K562 (cell line): ENCODE results near the gene TRDN. TPM values are rescaled to one million over a fixed set of nuclear protein-coding genes. Genes with fewer than 3 reads are reported as not detected.
A peak's percentile ranks its signal among the peaks of the same experiment; 100 is the strongest.

Source experiments
- ATAC-seq: fragments of 200-7000 bp; cut with Tn5 transposase; 3 replicates; pipeline ENCODE4 v1.9.1; 2020; ENCODE audit warnings: moderate library complexity
- BruUV-seq: library from RNA; stranded (reverse); fragments of 400-500 nt; replicated peaks from 2 replicates; lab custom pipeline; 2021; lab: Mats Ljungman, UMichigan
- CTCF ChIA-PET: fragments of 300-600 bp; formaldehyde crosslinking; extraction: SDS; loops from one replicate; lab custom pipeline; 2021; ENCODE audit warnings: low intra/inter-chr PET ratio; lab: Yijun Ruan, JAX
- POLR2A ChIA-PET: fragments of 300-600, 350-650 bp; sonication (Branson Sonifier 250); formaldehyde crosslinking; extraction: SDS; loops from one replicate; lab custom pipeline; 2021; ENCODE audit warnings: antibody characterized with exemption, inconsistent platforms; lab: Yijun Ruan, JAX
- DNase-seq, 4 experiments: peaks; one replicate each; pipeline versions ENCODE4 v3.0.0 to v3.0.0-alpha.2; 2011 to 2018; ENCODE audit warnings: low spot score in 3 of 4, mixed read lengths in 3 of 4; ENCODE audit errors: extremely low read depth in 1 of 4
- FAIRE-seq: peaks from 2 replicates; lab custom pipeline; 2011; peaks lifted over from hg19 to GRCh38; lab: Jason Lieb, UNC
- H2AFZ ChIP-seq: 2 replicates; pipeline ENCODE4 v1.6.0; 2011; ENCODE audit warnings: low read depth, low read length, control low read depth, inconsistent platforms
- H3K27ac ChIP-seq: fragments of 200-600 bp; 3 replicates; pipeline ENCODE4 v1.8.0; 2011; ENCODE audit warnings: low read depth, mild to moderate bottlenecking, control low read depth, inconsistent platforms, low read length, moderate library complexity, mixed read lengths; ENCODE audit errors: extremely low read depth
- H3K27me3 ChIP-seq, 2 experiments: fragments of 300-600 bp in 1 of 2; 2 replicates in 1 of 2; 3 replicates in 1 of 2; pipeline versions ENCODE4 v1.6.0 to v1.8.0; 2011; ENCODE audit warnings: inconsistent platforms in 2 of 2, low read length in 2 of 2, mild to moderate bottlenecking in 1 of 2, mixed read lengths in 1 of 2, moderate library complexity in 1 of 2; ENCODE audit not compliant: control insufficient read depth in 2 of 2, insufficient read depth in 2 of 2
- H3K36me3 ChIP-seq: fragments of 300-600 bp; 3 replicates; pipeline ENCODE4 v1.8.0; 2011; ENCODE audit warnings: mild to moderate bottlenecking, low read length, inconsistent platforms; ENCODE audit not compliant: control insufficient read depth, insufficient read depth
- H3K4me1 ChIP-seq, 2 experiments: fragments of 200-600 bp in 1 of 2; replicated peaks in 1 of 2; 2 replicates in 1 of 2; 3 replicates in 1 of 2; pipeline versions ENCODE4 v1.5.1 to v1.8.0; 2011; ENCODE audit warnings: inconsistent platforms in 2 of 2, low read length in 2 of 2, mild to moderate bottlenecking in 1 of 2, mixed read lengths in 1 of 2, moderate library complexity in 1 of 2; ENCODE audit not compliant: control insufficient read depth in 2 of 2, insufficient read depth in 2 of 2
- H3K4me2 ChIP-seq: 2 replicates; pipeline ENCODE4 v1.6.1; 2011; ENCODE audit warnings: low read length, control low read depth, inconsistent platforms, mixed read lengths; ENCODE audit not compliant: insufficient read depth
- H3K4me3 ChIP-seq: fragments of 200-600 bp; sonication (generic), shearing (Covaris generic); 2 replicates; pipeline ENCODE4 v1.5.1; 2016; ENCODE audit warnings: control low read depth, inconsistent platforms
- H3K79me2 ChIP-seq: fragments of 200-600 bp; 3 replicates; pipeline ENCODE4 v1.8.0; 2011; ENCODE audit warnings: low read length, inconsistent platforms; ENCODE audit not compliant: control insufficient read depth, insufficient read depth
- H3K9ac ChIP-seq, 2 experiments: 2 replicates each; pipeline versions ENCODE4 v1.6.0 to v1.6.1; 2011; ENCODE audit warnings: low read depth in 2 of 2, low read length in 2 of 2, control low read depth in 1 of 2, inconsistent platforms in 1 of 2, mild to moderate bottlenecking in 1 of 2, mixed read lengths in 1 of 2; ENCODE audit not compliant: insufficient read depth in 1 of 2
- H3K9me1 ChIP-seq: one replicate; pipeline ENCODE4 v1.6.0; 2011; ENCODE audit warnings: inconsistent platforms, mild to moderate bottlenecking, low read length, moderate library complexity; ENCODE audit not compliant: control insufficient read depth, insufficient read depth
- H3K9me3 ChIP-seq: replicated peaks from 2 replicates; pipeline ENCODE4 v1.5.1; 2011; ENCODE audit warnings: low read depth, low read length, inconsistent platforms; ENCODE audit not compliant: control insufficient read depth, insufficient read depth
- H4K20me1 ChIP-seq: replicated peaks from 2 replicates; pipeline ENCODE4 v1.6.1; 2011; ENCODE audit warnings: low read length, inconsistent platforms, mixed read lengths; ENCODE audit not compliant: control insufficient read depth, insufficient read depth
- FOXO4 ChIP-seq: fragments of 450-650 bp; formaldehyde crosslinking; IDR thresholded peaks from 2 replicates; pipeline ENCODE4 v1.4.0; 2020; ENCODE audit warnings: mild to moderate bottlenecking, moderate library complexity
- MEIS2 ChIP-seq: fragments of 450-650 bp; IDR thresholded peaks from 2 replicates; pipeline ENCODE4 v1.6.1; 2014; ENCODE audit warnings: mild to moderate bottlenecking; ENCODE audit not compliant: partially characterized antibody
- RBM39 ChIP-seq: fragments of 200-400 bp; formaldehyde crosslinking; optimal IDR thresholded peaks from 2 replicates; pipeline ENCODE3; 2018; ENCODE audit warnings: low read depth, low read length
- WGBS: fragments of 100-300 bp; shearing (Covaris generic); methylation state at CpG from one replicate; pipeline ENCODE4 v1.1.6; 2016; ENCODE audit warnings: low coverage, mixed read lengths; ENCODE audit not compliant: insufficient coverage; ENCODE audit errors: missing lambda C conversion rate; 5-methylcytosine and 5-hydroxymethylcytosine counted together
- in situ Hi-C: fragments of 300-500 bp; cut with MboI; formaldehyde crosslinking; loops from 4 replicates; pipeline ENCODE4 v1.15.0; 2018; ENCODE audit warnings: inconsistent platforms, mixed read lengths
- intact Hi-C: fragments of 100-400 bp; cut with micrococcal nuclease; formaldehyde crosslinking; loops from 2 replicates; pipeline ENCODE4 v1.14.2; 2022
- polyA plus RNA-seq, 8 experiments: library from polyadenylated mRNA; depleted of rRNA in 4 of 8; stranded (reverse) in 5 of 8; unstranded in 3 of 8; fragments of >200 nt; fragmentation: Nextera tagmentation in 2 of 8; fragmentation: Illumina TruSeq in 1 of 8; extraction: Ambion mirVana in 2 of 8; extraction: Trizol in 1 of 8; gene quantifications; 2 replicates each; pipeline versions ENCODE4 v1.2.1 to v1.2.3, GENCODE V29; 2011 to 2014; ENCODE audit warnings: inconsistent platforms in 1 of 8, missing spikeins in 1 of 8
- total RNA-seq, 7 experiments: library from RNA; depleted of rRNA in 6 of 7; stranded (reverse); fragments of >200 nt in 6 of 7; fragmentation: Illumina TruSeq in 2 of 7; extraction: Trizol in 2 of 7; gene quantifications; 2 replicates each; pipeline versions ENCODE4 v1.2.1 to v1.2.3, GENCODE V29; 2011 to 2021; ENCODE audit warnings: low replicate concordance in 1 of 7
- TF ChIP-seq, protein P1 (sequence below): sonication (generic); formaldehyde crosslinking; IDR thresholded peaks from 2 replicates; pipeline ENCODE4 v1.8.0; 2022; ENCODE audit warnings: missing genetic modification reagents, mild to moderate bottlenecking, borderline replicate concordance
- TF ChIP-seq, protein P2 (sequence below), 2 experiments: IDR thresholded peaks in 1 of 2; conservative IDR thresholded peaks in 1 of 2; 2 replicates each; pipeline ENCODE4 v1.6.1; 2016; ENCODE audit warnings: low read depth in 2 of 2, mild to moderate bottlenecking in 1 of 2, missing compliant biosample characterization in 1 of 2, missing genetic modification characterization in 1 of 2, moderate library complexity in 1 of 2

TRDN gene
- total and polyA plus RNA-seq, 9 of the 15 experiments (the other 6 are each of a cell fraction or from before 2014, with no cell fraction given) = 0.05 to 0.50 (median 0.16) TPM

DNA sequence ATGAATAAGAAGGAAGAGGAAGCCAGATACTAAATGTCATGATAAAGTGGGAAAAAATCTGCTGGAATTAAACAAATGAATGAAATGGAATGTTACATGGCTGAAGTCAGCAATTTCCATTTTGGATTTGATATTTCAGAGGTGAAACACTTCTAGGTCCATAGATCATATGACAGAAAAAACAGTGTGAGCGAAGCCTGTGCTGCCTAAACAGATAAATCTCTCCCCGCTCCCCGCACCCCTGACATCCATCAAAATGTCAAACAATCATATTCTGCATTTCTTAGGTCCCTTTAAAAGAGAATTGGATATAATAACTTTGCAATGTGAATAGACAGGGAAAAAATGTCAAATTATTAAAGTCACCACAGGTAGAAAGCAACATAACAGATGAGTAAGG is 26.0 kb upstream of the TRDN start:
- ATAC-seq = no peak
- Histone ChIP-seq H3K4me2 (no peak overlapping the region), H3K36me3 (no peaks in the 10 kb centered on the region), H3K9ac (no peak overlapping the region), H2AFZ (no peak overlapping the region), H3K9me3 (no peaks in the 10 kb centered on the region), H3K4me1 (no peaks in the 10 kb centered on the region), H3K79me2 (no peaks in the 10 kb centered on the region), H4K20me1 (no peaks in the 10 kb centered on the region), H3K4me3 (no peak overlapping the region), H3K27ac (no peak overlapping the region), H3K27me3 (no peaks in the 10 kb centered on the region), H3K9me1 (no peaks in the 10 kb centered on the region)
- DNase-seq = no peak
- in situ Hi-C loops = no loop called here
- ChIA-PET CTCF (no interaction called here), POLR2A (no interaction called here)
- no peak for FAIRE-seq
- no TSS peak for BruUV-seq
- 4% methylated on average over 3 of the region's 3 CpGs for WGBS
- TF ChIP-seq, protein P1, sequence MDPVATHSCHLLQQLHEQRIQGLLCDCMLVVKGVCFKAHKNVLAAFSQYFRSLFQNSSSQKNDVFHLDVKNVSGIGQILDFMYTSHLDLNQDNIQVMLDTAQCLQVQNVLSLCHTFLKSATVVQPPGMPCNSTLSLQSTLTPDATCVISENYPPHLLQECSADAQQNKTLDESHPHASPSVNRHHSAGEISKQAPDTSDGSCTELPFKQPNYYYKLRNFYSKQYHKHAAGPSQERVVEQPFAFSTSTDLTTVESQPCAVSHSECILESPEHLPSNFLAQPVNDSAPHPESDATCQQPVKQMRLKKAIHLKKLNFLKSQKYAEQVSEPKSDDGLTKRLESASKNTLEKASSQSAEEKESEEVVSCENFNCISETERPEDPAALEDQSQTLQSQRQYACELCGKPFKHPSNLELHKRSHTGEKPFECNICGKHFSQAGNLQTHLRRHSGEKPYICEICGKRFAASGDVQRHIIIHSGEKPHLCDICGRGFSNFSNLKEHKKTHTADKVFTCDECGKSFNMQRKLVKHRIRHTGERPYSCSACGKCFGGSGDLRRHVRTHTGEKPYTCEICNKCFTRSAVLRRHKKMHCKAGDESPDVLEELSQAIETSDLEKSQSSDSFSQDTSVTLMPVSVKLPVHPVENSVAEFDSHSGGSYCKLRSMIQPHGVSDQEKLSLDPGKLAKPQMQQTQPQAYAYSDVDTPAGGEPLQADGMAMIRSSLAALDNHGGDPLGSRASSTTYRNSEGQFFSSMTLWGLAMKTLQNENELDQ (CRISPR knock-in tag) = no peak
- no peak for TF ChIP-seq FOXO4 (CRISPR knock-in tag)
- TF ChIP-seq MEIS2 = peak; percentile 60
- TF ChIP-seq, protein P2, sequence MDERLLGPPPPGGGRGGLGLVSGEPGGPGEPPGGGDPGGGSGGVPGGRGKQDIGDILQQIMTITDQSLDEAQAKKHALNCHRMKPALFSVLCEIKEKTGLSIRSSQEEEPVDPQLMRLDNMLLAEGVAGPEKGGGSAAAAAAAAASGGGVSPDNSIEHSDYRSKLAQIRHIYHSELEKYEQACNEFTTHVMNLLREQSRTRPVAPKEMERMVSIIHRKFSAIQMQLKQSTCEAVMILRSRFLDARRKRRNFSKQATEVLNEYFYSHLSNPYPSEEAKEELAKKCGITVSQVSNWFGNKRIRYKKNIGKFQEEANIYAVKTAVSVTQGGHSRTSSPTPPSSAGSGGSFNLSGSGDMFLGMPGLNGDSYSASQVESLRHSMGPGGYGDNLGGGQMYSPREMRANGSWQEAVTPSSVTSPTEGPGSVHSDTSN (CRISPR knock-in tag; IDR thresholded peaks at IDR 0.05; ENCODE audit: low read depth) = no peak
- TF ChIP-seq, protein P2 (tag; conservative IDR thresholded peaks at IDR 0.05; ENCODE audit: low read depth) = peak; percentile 80
- no peak for TF ChIP-seq RBM39
- intact Hi-C loops = no loop called here
